Measurements from ENCODE around the gene BRD1.

BRD1 gene

GRCh38 chr22:49850959-49851802 lies 23.5 kb upstream of the BRD1 start:
- Histone ChIP-seq H3K36me3 (ENCODE audit: insufficient read depth) (no peaks in the 10 kb centered on the region), H3K27me3 (ENCODE audit: insufficient read depth, low read depth) (no peaks in the 10 kb centered on the region), H3K9ac (no peak overlapping the region), H3K4me3 (IDR thresholded peaks at IDR 0.05; ENCODE audit: insufficient read depth, low read depth, low read length) (no peak overlapping the region), H3K27ac (no peak overlapping the region), H3K4me1 (ENCODE audit: low read depth, poor library complexity, severe bottlenecking) (peaks cover 13% of the 10 kb centered on the region), H3K4me2 (no peak overlapping the region), H2AFZ (ENCODE audit: low read depth) (no peak overlapping the region), H3K79me2 (ENCODE audit: insufficient read depth, low read depth) (peaks cover 20% of the 10 kb centered on the region), H4K20me1 (ENCODE audit: insufficient read depth) (no peaks in the 10 kb centered on the region)
- TF ChIP-seq, protein P1, sequence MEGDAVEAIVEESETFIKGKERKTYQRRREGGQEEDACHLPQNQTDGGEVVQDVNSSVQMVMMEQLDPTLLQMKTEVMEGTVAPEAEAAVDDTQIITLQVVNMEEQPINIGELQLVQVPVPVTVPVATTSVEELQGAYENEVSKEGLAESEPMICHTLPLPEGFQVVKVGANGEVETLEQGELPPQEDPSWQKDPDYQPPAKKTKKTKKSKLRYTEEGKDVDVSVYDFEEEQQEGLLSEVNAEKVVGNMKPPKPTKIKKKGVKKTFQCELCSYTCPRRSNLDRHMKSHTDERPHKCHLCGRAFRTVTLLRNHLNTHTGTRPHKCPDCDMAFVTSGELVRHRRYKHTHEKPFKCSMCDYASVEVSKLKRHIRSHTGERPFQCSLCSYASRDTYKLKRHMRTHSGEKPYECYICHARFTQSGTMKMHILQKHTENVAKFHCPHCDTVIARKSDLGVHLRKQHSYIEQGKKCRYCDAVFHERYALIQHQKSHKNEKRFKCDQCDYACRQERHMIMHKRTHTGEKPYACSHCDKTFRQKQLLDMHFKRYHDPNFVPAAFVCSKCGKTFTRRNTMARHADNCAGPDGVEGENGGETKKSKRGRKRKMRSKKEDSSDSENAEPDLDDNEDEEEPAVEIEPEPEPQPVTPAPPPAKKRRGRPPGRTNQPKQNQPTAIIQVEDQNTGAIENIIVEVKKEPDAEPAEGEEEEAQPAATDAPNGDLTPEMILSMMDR (conservative IDR thresholded peaks at IDR 0.05; ENCODE audit: low read depth, low read length): no peak

DNA sequence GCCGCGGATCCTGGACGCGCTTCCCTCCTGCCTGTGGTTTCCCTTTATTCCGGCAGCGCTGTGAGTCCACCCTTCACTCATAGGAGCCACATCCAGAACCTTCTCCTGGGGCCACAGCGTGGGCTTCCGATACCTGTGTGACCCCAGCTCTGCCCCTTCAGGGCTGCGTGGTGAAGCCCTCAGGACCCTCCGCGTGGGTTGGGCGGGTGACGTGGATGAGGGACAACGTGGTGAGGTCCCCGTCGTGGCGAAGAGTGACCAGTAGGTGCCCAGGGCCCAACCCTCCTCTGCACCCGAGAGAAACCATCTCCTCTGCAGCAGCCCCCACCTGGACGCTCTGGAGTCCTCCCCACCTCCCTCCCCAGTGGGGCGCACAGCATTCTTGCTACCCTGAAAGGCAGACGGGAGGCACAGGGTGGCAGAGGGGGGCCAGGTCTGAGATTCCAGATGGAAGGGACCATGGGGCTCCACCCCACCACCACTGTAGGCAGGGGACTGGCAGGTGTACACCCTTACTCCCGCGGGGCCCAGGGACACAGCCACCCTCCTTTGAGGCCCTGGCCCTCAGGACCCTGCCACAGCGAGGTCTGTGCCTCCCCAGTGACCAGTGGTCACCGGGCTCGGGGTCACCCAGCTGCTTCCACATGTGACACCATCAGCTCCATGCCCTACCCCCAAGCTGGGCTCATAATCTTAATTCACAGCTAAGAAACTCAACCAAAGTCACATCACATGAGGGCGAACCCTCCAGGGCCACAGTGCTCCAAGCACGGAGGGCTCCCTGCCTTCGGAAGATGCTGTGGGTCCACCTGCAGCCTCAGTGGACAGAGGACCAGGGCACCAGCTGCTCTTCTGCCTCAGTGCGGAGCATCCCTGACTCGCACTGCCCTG lies 22.6 kb upstream of the BRD1 start:
- peaks cover 5% of the 10 kb centered on the region for H3K4me1 ChIP-seq (ENCODE audit: low read depth, poor library complexity, severe bottlenecking)
- H3K4me3 ChIP-seq (IDR thresholded peaks at IDR 0.05; ENCODE audit: insufficient read depth, low read depth, low read length): no peak overlapping the region
- TF ChIP-seq, protein P1 (conservative IDR thresholded peaks at IDR 0.05; ENCODE audit: low read depth, low read length): no peak
- H3K27ac ChIP-seq: no peak overlapping the region
- H3K4me2 ChIP-seq: no peak overlapping the region
- H3K27me3 ChIP-seq (ENCODE audit: insufficient read depth, low read depth): no peaks in the 10 kb centered on the region
- H3K79me2 ChIP-seq (ENCODE audit: insufficient read depth, low read depth): peaks cover 10% of the 10 kb centered on the region; the same call in 1 of the 2 replicates
- no peak overlapping the region for H3K9ac ChIP-seq
- no peaks in the 10 kb centered on the region for H4K20me1 ChIP-seq (ENCODE audit: insufficient read depth)
- no peaks in the 10 kb centered on the region for H3K36me3 ChIP-seq (ENCODE audit: insufficient read depth)
- H2AFZ ChIP-seq (ENCODE audit: low read depth): no peak overlapping the region

DNA sequence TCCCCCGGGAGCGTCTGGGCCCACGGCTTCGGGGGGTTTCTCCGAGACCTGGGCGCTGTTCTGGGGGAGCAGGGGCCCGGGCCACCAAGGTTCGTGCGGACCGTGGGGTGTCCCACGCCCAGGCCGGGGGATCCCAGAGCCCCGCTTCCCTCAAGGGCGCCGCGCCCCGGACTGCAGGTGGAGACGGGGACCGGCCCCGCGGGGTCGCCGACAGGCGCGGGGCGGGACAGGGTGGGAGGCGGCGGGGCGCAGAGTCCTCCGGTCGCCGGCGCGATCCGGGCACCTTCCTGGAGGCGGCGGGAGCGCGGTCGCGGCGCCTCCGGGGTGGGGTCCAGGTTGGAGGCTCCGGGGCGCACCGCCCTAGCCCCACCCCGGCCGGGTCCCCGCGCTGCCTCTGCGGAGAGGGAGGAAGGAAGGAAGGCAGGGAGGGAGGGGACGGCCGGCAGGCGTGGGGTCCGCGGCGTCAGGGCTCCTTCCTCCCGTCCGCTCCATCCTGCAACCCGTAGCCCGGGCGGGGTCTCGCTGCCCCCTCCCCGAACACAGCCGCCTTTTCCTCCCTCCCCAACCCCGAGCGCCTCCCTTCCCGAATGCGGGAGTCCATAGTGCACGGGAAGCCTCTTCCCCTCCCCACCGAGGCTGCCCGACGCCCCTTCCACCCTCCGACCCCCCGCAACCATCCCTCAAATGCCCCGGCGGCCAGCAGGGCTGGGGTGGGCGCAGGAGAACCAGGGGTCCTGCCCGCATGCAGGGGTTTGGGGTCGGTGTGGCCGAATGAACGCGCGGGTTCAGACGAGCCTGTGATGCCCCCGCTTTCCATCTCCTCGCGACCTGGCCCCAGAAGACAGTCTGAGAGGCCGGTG lies 21.7 kb upstream of the BRD1 start:
- H4K20me1 ChIP-seq (ENCODE audit: insufficient read depth): no peaks in the 10 kb centered on the region
- no peak overlapping the region for H3K9ac ChIP-seq
- H3K4me2 ChIP-seq: no peak overlapping the region
- peaks cover 2% of the 10 kb centered on the region; the same call in 1 of the 2 replicates for H3K79me2 ChIP-seq (ENCODE audit: insufficient read depth, low read depth)
- no peaks in the 10 kb centered on the region for H3K36me3 ChIP-seq (ENCODE audit: insufficient read depth)
- no peak overlapping the region for H3K4me3 ChIP-seq (IDR thresholded peaks at IDR 0.05; ENCODE audit: insufficient read depth, low read depth, low read length)
- H2AFZ ChIP-seq (ENCODE audit: low read depth): no peak overlapping the region
- no peaks in the 10 kb centered on the region for H3K4me1 ChIP-seq (ENCODE audit: low read depth, poor library complexity, severe bottlenecking)
- TF ChIP-seq, protein P1 (conservative IDR thresholded peaks at IDR 0.05; ENCODE audit: low read depth, low read length): no peak
- H3K27me3 ChIP-seq (ENCODE audit: insufficient read depth, low read depth): no peaks in the 10 kb centered on the region
- H3K27ac ChIP-seq: no peak overlapping the region

DNA sequence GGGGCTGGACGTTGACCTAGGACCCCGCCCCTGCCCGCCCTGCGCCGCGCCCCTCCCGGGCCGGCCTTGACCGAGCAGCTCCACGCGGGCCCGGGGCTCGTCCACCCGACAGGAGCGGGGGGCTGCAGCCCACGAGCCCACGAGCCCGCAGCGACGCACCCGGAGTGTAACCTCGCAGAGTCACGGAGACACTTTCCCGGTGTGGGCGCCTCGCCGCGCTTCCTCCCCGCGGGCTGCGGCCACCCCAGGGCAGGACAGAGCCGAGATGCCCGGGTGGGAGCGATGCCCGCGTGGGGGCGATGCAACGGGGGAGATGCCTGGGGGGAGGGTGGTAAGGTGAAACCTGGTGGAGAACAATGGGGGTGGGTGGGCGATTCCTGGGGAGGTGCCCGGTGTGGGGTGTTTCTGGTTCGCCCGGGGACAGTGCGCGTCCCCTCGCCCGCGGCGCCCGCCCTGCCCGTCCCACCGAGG lies 21.1 kb upstream of the BRD1 start:
- no peaks in the 10 kb centered on the region for H3K27me3 ChIP-seq (ENCODE audit: insufficient read depth, low read depth)
- H3K79me2 ChIP-seq (ENCODE audit: insufficient read depth, low read depth): no peaks in the 10 kb centered on the region
- H3K4me1 ChIP-seq (ENCODE audit: low read depth, poor library complexity, severe bottlenecking): no peaks in the 10 kb centered on the region
- no peak overlapping the region for H3K27ac ChIP-seq
- no peaks in the 10 kb centered on the region for H3K36me3 ChIP-seq (ENCODE audit: insufficient read depth)
- no peak overlapping the region for H3K4me3 ChIP-seq (IDR thresholded peaks at IDR 0.05; ENCODE audit: insufficient read depth, low read depth, low read length)
- H2AFZ ChIP-seq (ENCODE audit: low read depth): no peak overlapping the region
- H3K9ac ChIP-seq: no peak overlapping the region
- TF ChIP-seq, protein P1 (conservative IDR thresholded peaks at IDR 0.05; ENCODE audit: low read depth, low read length): no peak
- no peak overlapping the region for H3K4me2 ChIP-seq
- no peaks in the 10 kb centered on the region for H4K20me1 ChIP-seq (ENCODE audit: insufficient read depth)
